Right atrium auricular region (tissue), 2 donors: ENCODE measurements around the gene LMF2. TPM values are rescaled to one million over a fixed set of nuclear protein-coding genes. Genes with fewer than 3 reads are reported as not detected.
"Not testable (repeated sequence)": the region's sequence is repeated elsewhere in the genome, so short reads cannot be mapped to it uniquely, and the experiment has no call there.

Experiments used
- DNase-seq: peaks from one replicate; pipeline ENCODE4 v3.0.0-alpha.2; 2019; ENCODE audit warnings: low spot score
- H3K27ac ChIP-seq, 2 donors: fragments of 200-600 bp; sonication (generic); 1 replicate in 1 of 2; 2 replicates in 1 of 2; pipeline ENCODE4 v1.5.1; 2016 to 2019
- H3K27me3 ChIP-seq, 2 donors: fragments of 200-600 bp; sonication (generic); one replicate each; pipeline versions ENCODE4 v1.5.1 to v1.6.0; 2017 to 2019
- H3K36me3 ChIP-seq: fragments of 200-600 bp; sonication (generic); one replicate; pipeline ENCODE4 v1.5.1; 2016
- H3K4me1 ChIP-seq, 2 donors: fragments of 200-600 bp; sonication (generic); one replicate each; pipeline versions ENCODE4 v1.5.1 to v1.6.0; 2017 to 2019
- H3K4me3 ChIP-seq, 2 donors: fragments of 200-600 bp; sonication (generic); 1 replicate in 1 of 2; 2 replicates in 1 of 2; pipeline ENCODE4 v1.5.1; 2017 to 2019; ENCODE audit warnings: mild to moderate bottlenecking in 1 of 2, moderate library complexity in 1 of 2
- H3K9me3 ChIP-seq, 2 donors: fragments of 200-600 bp; sonication (generic); one replicate each; pipeline ENCODE4 v1.5.1; 2019
- total RNA-seq, 2 donors: library from RNA; depleted of rRNA; stranded (reverse); fragments of >200 nt; gene quantifications; one replicate each; pipeline ENCODE4 v1.1.0, GENCODE V29; 2016
- TF ChIP-seq, protein P1 (sequence below), 2 donors: fragments of 200-600 bp; sonication (generic); IDR thresholded peaks; one replicate each; pipeline ENCODE4 v1.5.1; 2019; ENCODE audit warnings: antibody characterized with exemption in 2 of 2

LMF2 gene
- total RNA-seq, 2 donors from 2014 or later: 30.1 to 33.8 TPM

DNA sequence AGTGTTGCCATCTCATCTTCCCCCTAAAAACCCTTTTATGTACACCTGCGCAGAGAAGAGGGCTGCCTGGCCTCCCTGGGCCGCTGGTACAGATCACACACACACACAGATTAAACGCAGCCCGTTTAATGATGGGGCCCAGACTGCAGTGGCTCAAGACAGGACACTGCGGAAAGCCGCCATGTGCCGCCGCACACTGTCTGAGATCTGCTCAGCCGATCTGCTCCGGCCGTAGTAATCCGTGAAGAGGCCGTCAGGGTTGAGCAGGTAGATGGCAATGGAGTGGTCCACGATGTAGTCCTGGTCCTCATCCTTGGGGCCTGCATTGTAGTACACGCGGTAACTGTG lies 15.9 kb upstream of the LMF2 start:
- Histone ChIP-seq H3K36me3 (peaks cover 52% of the 10 kb centered on the region), H3K4me1 (peaks cover 0 to 28% of the 10 kb centered on the region in 2 donors), H3K27me3 (no peaks in the 10 kb centered on the region), H3K4me3 (no peak overlapping the region), H3K9me3 (no peaks in the 10 kb centered on the region), H3K27ac (no peak overlapping the region)
- TF ChIP-seq, protein P1, sequence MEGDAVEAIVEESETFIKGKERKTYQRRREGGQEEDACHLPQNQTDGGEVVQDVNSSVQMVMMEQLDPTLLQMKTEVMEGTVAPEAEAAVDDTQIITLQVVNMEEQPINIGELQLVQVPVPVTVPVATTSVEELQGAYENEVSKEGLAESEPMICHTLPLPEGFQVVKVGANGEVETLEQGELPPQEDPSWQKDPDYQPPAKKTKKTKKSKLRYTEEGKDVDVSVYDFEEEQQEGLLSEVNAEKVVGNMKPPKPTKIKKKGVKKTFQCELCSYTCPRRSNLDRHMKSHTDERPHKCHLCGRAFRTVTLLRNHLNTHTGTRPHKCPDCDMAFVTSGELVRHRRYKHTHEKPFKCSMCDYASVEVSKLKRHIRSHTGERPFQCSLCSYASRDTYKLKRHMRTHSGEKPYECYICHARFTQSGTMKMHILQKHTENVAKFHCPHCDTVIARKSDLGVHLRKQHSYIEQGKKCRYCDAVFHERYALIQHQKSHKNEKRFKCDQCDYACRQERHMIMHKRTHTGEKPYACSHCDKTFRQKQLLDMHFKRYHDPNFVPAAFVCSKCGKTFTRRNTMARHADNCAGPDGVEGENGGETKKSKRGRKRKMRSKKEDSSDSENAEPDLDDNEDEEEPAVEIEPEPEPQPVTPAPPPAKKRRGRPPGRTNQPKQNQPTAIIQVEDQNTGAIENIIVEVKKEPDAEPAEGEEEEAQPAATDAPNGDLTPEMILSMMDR (IDR thresholded peaks at IDR 0.05): no peak
- DNase-seq: no peak

- TF ChIP-seq, protein P1 (IDR thresholded peaks at IDR 0.05): no peak
- Histone ChIP-seq H3K36me3 (peaks cover 57% of the 10 kb centered on the region), H3K27me3 (no peaks in the 10 kb centered on the region), H3K4me1 (peaks cover 0 to 28% of the 10 kb centered on the region in 2 donors), H3K27ac (no peak overlapping the region), H3K9me3 (no peaks in the 10 kb centered on the region), H3K4me3 (no peak overlapping the region)
- no peak for DNase-seq
Measured at GRCh38 chr22:50522806-50523438, 15.4 kb upstream of the LMF2 start.

GRCh38 chr22:50522208-50522805 lies 14.8 kb upstream of the LMF2 start:
- H3K4me3 ChIP-seq: no peak overlapping the region
- no peak overlapping the region for H3K27ac ChIP-seq
- H3K27me3 ChIP-seq: no peaks in the 10 kb centered on the region
- no peaks in the 10 kb centered on the region for H3K9me3 ChIP-seq
- TF ChIP-seq, protein P1 (IDR thresholded peaks at IDR 0.05): no peak
- peaks cover 0 to 26% of the 10 kb centered on the region in 2 donors for H3K4me1 ChIP-seq
- peaks cover 64% of the 10 kb centered on the region for H3K36me3 ChIP-seq
- no peak for DNase-seq

DNA sequence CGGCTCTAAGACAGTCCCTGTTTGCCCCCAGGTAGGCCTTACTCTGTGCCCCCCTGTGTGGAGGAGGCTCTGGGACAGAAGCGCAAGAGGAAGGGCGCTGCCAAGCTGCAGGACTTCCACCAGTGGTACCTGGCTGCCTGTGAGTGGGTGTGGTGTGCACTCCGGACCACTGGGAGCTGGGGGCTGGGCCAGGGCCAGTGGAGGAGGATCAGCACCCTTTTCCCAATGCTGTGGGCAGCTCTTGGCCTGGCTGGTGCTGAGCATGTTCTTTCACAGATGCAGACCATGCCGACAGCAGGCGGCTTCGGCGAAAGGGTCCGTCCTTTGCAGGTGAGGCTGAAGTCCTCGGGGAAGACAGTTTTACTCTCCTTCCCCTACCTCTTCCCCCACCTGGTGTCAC lies 14.2 kb upstream of the LMF2 start:
- TF ChIP-seq, protein P1 (IDR thresholded peaks at IDR 0.05): no peak
- H3K27me3 ChIP-seq: no peaks in the 10 kb centered on the region
- H3K27ac ChIP-seq: no peak overlapping the region
- DNase-seq: no peak
- no peaks in the 10 kb centered on the region for H3K9me3 ChIP-seq
- H3K36me3 ChIP-seq: peaks cover 69% of the 10 kb centered on the region
- H3K4me1 ChIP-seq: peaks cover 0 to 20% of the 10 kb centered on the region in 2 donors
- no peak overlapping the region for H3K4me3 ChIP-seq

DNA sequence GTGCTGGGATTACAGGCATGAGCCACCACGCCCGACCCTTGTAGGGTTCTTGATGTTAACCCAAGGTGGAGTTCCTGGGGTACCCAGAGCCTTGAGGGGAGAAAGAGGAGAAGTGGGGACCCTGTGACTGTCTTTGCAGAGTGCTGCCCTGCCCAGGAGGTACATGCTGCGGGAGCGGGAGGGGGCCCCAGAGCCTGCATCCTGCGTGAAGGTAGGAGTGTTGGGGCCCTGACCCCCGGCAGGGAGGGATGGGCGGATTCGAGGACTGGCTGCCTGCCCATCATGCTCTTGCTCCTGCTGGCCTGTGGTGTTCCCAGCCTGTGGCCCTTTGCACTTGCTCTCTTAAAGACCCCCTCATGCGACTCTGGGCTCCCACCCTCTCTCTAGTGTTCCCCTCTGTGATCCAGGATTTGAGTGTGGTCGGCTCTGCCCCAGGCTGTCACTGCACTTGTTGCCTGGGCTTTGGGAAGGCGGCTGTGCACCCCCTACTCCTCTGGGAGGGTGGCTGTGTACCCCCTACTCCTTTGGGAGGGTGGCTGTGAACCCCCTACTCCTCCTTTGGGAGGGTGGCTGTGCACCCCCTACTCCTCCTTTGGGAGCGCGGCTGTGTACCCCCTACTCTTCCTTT lies 13.4 kb upstream of the LMF2 start:
- DNase-seq: no peak
- H3K4me3 ChIP-seq: no peak overlapping the region
- H3K27me3 ChIP-seq: no peaks in the 10 kb centered on the region
- no peaks in the 10 kb centered on the region for H3K9me3 ChIP-seq
- peaks cover 75% of the 10 kb centered on the region for H3K36me3 ChIP-seq
- TF ChIP-seq, protein P1 (IDR thresholded peaks at IDR 0.05): no peak
- H3K27ac ChIP-seq: no peak overlapping the region
- H3K4me1 ChIP-seq: peaks cover 0 to 15% of the 10 kb centered on the region in 2 donors

DNA sequence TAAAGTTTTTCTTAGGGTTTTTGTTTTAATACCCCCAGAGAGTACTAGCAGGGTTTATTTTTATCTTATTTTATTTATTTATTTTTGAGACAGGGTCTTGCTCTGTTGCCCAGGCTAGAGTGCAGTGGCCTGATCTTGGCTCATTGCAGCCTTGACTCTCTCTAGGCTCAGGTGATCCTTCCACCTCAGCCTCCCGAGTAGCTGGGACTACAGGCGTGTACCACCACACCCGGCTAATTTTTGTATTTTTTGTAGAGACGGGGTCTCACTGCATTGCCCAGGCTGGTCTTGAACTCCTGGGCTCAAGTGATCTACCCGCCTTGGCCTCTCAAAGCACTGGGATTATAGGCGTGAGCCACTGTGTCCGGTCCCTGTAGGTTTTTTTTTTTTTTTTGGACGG lies 12.7 kb upstream of the LMF2 start:
- H3K4me3 ChIP-seq, H3K27me3 ChIP-seq, DNase-seq, H3K27ac ChIP-seq, H3K9me3 ChIP-seq: not testable (repeated sequence)
- peaks cover 0 to 15% of the 10 kb centered on the region in 2 donors for H3K4me1 ChIP-seq
- peaks cover 75% of the 10 kb centered on the region for H3K36me3 ChIP-seq
